Stimulated activated CD8-positive, alpha-beta memory T cell treated with anti-CD3 and anti-CD28 coated beads, Interleukin-2, amount 100 ng/mL, for 1 hour (primary cell): Measurements from ENCODE around the gene CNOT4.
"Not testable (repeated sequence)": the region's sequence is repeated elsewhere in the genome, so short reads cannot be mapped to it uniquely, and the experiment has no call there.

Experiments
- DNase-seq, 2 donors: peaks; one replicate each; pipeline ENCODE4 v3.0.0-alpha.2; 2020; ENCODE audit warnings: low read depth in 2 of 2

The CNOT4 gene

DNA sequence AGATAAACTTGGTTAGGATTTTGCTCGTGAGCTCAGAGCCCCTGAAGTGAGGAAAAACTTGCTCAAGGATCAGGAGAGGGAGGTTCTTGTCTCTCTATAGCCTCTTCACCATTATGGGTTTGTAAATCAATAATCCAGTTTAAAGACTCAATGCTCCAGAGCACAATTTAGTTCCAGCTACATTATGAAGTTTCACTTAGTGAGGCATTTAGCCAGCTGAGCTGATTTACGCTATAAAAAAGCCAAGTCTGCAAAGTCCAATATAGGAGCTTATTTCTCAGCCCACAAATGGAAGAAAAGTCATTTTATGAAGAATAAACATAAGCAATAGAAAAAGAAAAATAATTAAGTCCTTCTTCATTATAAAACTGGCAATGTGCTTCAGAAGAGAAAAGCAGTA, 145.7 kb downstream of the CNOT4 start:
- no peak for DNase-seq

- no peak for DNase-seq
Measured at GRCh38 chr7:135362871-135363270, 147.0 kb downstream of the CNOT4 start.

GRCh38 chr7:135361788-135362187, 148.1 kb downstream of the CNOT4 start:
- no peak for DNase-seq

DNA sequence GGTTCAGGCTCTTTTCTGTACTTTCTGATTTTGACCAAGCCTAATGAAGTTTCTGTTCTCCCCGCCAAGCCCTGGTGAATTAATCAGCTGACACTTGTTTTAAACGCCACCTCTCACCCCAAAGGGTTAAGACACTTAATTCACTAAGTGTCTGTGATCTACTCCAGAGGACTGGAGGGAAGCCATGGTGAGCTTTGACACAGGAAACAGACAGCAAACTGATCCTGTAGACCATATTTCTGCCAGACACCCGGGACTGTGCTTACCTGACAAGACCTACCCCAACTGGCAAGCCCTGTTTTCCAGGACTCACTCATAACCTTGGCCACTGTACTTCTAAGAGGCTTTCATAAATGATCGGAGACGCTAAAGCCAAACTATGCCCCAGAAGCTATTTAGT, 150.3 kb downstream of the CNOT4 start:
- DNase-seq = no peak

DNA sequence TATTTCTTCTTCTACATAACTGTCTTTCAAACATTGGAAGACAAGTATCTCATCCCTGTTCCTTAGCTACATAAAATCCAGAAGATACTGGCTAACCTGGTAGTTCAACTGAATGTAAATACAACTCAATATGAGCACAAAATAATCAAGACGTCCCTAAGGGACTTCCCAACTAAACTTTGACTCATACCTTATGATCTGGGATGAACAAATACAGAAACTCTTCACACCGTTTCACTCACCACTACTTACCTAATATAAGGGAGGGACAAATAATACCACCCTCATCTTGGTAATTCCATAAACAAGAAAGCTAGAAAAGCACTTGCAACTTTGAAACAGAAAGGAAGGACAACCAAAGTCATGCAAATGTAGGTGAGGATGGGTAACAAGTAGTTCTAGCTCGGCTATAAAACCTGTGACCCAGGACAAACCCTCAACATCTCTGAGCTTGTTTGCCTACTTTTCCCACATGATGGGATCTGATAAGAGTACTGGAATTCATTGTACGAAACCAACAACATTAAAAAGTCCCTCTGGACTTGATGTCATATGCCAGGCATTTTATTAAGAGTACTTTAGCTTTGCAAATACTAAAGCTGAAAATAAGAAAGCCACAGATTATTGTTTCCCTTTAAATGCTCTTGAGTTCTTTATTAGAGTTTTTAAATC, 154.4 kb downstream of the CNOT4 start:
- no peak for DNase-seq

DNA sequence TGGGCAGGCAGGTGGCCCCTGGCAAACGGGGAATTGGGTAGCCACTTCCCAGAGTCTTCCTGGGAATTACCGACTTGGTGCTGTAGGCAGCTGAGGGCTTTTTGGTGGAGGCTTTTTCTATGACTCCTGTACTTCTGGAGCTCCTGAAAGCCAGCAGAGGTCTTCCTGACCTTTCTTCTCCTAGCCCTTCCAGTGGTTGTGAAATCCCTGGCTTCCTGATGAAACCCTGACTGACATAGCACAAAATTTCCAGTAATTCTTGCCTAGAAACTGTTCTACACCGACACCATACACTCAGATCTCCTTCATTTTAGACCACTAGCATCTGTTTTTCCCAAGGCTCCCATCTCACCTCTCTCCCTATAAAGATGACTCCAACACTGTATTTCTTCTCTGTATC, 156.1 kb downstream of the CNOT4 start:
- no peak for DNase-seq

GRCh38 chr7:135352285-135352684, 157.6 kb downstream of the CNOT4 start:
- DNase-seq = no peak

DNA sequence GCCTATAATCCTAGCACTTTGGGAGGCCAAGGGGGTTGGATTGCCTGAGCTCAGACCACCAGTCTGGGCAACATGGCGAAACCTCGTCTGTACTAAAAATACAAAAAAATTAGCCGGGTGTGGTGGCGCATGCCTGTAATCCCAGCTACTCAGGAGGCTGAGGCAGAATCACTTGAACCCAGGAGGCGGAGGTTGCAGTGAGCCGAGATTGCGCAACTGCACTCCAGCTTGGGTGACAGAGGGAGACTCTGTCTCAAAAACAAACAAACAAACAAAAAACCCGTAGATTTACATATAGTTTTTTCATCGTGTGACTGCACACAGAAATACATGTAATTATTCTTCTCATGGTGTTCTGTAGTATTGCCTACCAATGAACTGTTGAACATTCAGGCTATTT, 158.8 kb downstream of the CNOT4 start:
- DNase-seq = not testable (repeated sequence)

- no peak for DNase-seq
Measured at GRCh38 chr7:135349746-135350145, 160.2 kb downstream of the CNOT4 start.

DNA sequence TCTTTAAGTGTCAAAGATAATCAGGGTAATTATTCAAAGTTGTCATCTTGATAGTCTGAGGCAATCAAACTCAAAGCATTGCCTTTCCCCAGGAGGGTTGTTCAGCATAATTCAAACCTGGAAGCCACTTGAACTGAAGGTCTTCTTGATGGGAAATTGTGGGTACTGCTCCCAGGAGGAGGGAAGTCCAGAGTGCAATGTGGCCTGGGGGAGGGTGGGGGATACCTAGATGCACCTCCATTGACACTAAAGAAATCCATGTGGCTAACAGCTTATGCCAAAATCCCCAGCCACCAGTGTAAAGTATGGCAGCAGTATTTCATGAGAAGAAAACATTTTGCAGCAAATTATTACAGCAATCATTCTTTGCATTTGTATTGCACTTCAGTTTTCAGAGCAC, 161.4 kb downstream of the CNOT4 start:
- DNase-seq = no peak

DNA sequence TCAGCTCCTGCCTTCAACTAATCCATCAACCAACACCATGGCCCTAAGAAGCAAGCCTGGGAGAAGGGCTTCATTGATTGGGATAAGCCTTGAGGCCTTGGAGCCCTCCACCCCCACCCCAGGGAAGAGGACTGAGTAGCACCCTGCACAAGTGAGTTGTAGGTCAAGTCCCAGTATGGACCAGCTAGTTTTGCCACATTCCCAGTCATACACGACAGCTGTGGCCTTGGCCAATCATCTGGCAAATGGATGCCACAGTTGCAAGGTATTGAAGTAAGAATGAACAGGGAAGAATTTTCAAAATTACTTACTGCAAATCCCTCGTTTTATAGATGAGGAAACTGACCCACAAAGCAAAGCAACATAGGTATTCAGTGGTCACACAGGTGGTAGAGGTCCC, 166.5 kb downstream of the CNOT4 start:
- no peak for DNase-seq

GRCh38 chr7:135342887-135343286, 167.0 kb downstream of the CNOT4 start:
- DNase-seq = no peak

- DNase-seq = no peak
Measured at GRCh38 chr7:135341049-135341448, 168.9 kb downstream of the CNOT4 start.

DNA sequence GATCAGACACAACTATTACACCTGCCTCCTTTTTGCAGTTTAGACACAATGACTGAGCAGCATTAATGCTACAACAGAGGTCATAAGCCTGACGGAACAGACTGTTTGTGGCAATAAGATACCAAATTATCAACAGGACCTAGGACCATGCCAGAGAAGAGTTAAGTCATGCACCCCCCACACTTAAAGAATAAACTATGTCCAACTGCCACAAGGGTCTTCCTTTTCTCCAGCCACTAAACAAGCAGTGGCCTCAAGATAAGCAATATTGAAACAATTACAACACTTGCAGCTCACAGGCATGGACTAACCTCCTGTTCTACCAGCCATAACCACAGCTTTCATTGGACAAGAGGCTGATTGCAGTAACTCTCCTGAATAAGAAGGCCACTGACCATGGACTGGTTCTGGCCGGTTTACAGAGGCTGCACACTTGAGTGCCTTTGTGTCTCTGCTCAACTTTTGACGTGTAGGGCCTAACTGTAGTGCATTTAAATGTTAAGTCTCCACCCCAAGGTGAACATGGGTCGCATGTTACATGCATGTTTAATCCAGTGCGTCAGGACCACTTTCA, 171.8 kb downstream of the CNOT4 start:
- no peak for DNase-seq

- DNase-seq = no peak
Measured at GRCh38 chr7:135337506-135337905, 172.4 kb downstream of the CNOT4 start.

GRCh38 chr7:135335628-135336139, 174.2 kb downstream of the CNOT4 start:
- DNase-seq = peak in 1 of 2 donors; percentile 9

GRCh38 chr7:135334830-135335543, 174.9 kb downstream of the CNOT4 start:
- DNase-seq = no peak

GRCh38 chr7:135333946-135334345, 176.0 kb downstream of the CNOT4 start:
- no peak for DNase-seq

GRCh38 chr7:135333200-135333599, 176.7 kb downstream of the CNOT4 start:
- no peak for DNase-seq

DNA sequence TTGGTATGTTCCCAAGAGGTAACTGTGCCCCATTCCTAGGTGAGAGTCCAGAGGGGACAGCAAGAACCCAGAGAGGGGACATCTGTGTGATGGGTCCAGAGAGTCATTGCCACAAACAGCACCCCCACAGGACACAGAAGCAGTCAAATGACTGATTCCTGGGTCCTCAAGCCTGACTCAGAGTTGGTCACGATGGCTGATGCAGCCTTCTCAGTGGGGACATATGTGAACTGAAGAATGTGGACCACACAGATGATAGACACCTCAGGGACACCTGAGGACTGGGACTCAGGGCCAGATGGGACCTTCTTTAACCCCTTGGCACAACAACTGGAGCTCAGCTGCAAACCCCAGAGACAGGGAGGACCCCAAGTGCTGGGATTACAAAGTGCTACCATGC, 179.8 kb downstream of the CNOT4 start:
- DNase-seq = no peak

DNA sequence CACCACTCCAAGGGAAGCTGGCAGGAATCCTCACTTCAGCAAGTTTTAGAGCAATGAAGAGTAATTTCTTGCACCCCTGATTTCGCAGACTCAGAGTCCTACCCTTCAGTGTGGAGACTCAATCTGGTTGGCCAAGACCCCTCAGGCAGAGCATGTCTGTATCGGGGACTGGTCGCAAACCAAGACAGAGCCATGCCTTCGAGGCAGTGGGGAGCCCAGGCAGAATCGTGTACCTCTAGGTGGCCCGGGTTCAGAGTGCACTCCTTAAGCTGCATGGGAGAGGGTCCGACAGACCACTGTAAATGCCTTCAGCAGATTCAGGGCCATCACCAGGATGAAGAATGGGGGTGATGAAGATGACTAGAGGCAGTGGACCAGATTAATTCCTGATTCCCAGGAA, 181.4 kb downstream of the CNOT4 start:
- no peak for DNase-seq

GRCh38 chr7:135328053-135328452, 181.8 kb downstream of the CNOT4 start:
- DNase-seq = no peak

DNA sequence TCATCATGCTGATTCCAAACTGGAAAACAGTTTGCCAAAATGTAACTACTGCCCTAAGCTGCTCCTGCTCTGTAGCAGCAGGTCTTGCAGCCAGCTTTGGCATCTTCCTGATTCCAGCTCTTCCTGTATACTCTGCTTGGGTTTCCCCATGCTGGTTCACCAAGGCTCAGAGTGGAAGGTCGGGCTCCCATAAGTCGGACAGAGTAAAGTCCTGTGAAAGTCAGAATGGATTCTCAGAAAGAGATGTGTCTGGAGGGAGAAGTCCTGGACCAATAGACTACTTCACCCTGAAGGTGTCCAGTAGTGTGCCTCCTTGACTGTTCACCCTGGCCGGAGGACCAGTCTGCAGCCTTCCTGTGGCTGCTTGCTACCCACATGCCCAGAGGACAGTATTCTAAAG, 182.4 kb downstream of the CNOT4 start:
- no peak for DNase-seq
